Stimulated activated CD8-positive, alpha-beta memory T cell treated with anti-CD3 and anti-CD28 coated beads, Interleukin-4, amount 100 ng/mL, for 24 hours (primary cell): Measurements from ENCODE around the gene PLA2G3.

Experiments
- DNase-seq: peaks from one replicate; pipeline ENCODE4 v3.0.0-alpha.2; 2020; ENCODE audit warnings: low read depth

Gene PLA2G3

DNA sequence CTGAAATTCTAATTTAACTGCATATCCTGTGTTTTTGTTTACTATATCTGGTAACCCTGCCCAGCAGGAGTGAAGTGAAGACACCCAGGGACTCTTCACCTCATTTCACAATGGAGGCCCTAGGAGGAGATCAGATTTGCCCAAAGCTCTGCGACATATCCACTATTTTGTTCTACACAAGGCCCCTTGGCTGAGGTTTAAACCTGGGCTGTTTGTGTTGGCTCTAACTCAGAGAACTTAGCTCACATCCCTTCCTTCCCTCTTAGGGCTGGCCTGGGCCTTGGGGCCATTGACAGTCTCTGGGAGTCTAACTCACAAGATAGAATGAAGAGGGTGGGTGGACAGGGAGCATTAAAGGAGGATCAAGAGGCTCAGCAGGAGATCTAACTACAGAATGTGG lies 8.2 kb upstream of the PLA2G3 start:
- DNase-seq = no peak

DNA sequence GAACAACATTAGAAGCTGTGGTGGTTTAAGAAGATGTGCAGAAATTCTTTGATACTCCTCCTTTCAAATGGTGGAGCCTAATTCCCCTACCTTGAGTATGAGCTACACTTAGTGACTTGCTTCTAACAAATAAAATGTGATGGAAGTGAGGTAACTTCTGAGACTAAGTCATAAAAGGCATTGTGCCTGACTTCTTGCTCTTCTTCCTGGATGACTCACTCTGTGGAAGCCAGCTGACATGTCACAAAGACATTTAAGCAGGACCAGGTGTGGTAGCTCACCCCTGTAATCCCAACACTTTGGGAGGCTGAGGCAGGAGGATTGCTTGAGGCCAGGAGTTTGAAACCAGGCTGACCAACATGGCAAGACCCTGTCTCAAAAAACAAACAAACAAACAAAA lies 3.9 kb upstream of the PLA2G3 start:
- DNase-seq = no peak

DNA sequence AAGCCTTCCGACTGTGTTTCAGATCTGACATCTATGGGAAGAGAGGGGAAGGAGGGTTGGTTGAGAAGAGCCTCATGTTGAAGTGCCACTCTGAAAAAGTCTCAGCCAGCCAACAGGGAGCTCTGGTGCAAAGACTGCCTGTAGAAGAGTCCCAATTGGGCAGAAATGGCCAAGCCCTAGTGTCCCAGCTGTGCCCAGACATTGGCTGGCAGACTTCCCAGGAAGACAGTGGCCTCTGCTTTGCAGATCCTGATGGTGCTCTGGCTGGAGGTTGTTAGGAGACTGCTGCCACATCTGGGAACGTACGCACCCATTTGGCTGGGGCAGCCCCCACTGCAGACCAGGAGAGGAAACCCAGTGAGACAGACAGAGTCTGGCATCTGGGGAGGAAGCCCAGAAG lies 3.2 kb upstream of the PLA2G3 start:
- no peak for DNase-seq

DNA sequence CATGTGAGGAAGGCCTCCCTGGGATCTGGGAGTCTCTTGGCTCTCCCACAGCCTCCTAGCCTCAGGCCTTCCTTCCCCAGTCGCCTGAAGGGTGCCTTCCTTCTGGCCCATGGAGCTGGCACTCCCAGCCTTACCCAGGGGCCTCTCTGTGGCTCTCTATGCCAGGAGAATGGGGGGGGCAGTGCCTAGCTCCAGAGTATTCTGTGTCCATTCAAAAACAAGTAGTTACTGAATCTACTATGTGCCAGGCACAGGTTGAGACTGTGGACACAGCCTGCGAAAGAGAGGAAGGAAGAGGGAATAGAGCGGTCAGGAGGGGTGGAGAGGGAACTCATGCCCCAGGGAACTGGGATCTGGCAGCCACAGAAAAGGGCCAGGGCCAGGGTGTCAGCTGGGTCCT lies 2.7 kb upstream of the PLA2G3 start:
- DNase-seq = no peak

DNA sequence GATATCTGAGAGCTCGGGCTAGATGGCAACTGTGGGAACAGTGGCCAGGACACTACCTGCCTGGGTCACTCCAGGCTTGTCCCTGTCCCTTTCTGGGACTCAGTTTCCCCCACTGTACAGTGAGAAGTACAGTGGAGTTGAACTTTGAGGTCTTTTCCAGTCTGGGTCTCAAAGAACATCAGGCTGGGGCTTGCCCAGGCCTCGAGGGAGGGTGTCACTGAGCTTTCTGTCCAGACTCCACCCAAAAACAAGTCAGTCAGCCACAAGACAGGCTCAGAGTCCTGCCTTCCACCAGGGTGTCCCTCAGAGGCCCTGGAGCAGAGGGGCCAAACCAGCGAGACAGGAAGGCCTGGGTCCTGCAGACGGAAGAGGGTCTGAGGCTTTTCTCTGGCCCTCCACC lies 2.0 kb upstream of the PLA2G3 start:
- DNase-seq = no peak

DNA sequence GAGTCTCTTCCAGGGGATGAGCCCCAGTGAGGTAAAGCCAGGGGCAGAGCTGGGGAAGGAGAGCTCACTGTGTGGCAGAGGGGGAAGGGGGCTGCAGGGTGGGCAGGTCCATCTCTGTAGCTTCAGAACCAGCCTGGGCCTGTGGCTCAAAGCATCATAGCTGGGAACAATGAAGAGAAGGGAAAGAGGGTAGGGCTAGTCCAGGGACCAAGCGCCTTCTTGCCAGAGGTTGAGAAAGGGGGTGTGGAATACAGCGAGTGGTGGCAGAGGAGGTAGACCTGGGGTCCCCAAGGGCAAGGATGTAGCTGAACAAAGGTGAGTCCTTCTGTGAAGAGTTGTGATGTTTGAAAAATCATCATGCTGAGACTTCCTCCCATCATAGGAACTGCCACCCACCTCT lies 1.2 kb upstream of the PLA2G3 start:
- DNase-seq = no peak

DNA sequence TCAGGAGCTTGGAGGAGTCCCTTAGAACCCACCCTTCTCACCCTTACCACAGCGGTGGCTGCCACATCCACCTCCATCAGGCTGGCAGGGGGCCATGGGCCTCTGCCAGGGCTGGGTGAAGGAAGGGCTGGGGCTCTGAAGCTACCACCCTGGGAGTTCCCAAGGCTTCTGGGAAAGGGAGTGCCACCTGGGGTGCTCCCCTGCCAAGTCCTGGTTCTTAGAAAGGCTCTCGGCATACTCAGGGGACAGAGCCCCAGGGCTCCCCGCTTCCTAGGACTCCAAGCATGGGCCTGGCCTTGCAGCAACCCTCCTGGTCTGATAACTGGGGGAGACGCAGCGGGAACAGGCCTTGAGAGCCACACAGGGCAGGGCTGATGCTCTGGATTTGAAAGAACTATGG lies 438 bp upstream of the PLA2G3 start:
- DNase-seq = no peak

DNA sequence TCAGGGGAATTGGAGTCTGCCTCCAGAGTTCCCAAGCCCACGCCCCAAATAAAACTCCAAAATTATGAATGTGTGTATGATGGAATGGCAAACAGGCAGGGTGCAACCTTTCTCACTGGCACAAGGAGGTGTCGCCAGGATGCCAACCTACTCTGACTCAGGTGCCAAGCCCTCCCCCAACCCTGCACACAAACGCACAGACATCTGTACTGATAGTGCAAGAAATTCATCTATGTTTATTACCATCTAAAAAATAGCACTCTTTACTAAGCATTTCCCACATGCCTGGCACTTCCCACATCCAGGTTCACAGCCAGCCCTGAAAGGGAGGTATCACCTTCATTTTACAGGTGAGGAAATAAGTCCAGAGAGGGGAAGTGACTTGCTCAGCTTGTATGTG lies 1.2 kb downstream of the PLA2G3 start:
- no peak for DNase-seq

DNA sequence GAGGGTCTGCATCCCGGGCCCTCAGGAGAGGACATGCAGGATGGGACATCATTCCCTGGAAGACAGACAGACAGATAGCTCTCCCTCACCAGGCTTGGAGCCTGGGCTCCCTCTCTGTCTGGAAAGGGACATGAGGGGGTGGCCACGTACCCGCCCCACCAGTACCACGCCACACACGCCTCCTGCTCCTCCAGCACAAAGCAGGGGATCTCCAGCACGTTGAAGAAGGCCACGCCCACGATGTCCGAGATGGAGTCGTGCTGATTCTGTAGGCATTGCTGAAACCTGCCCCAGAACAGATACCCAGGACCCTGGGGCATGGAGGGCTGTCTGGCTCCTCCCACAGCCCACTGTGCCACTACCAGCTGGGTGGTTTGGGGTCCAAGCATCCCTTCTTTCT lies 2.2 kb downstream of the PLA2G3 start:
- no peak for DNase-seq

DNA sequence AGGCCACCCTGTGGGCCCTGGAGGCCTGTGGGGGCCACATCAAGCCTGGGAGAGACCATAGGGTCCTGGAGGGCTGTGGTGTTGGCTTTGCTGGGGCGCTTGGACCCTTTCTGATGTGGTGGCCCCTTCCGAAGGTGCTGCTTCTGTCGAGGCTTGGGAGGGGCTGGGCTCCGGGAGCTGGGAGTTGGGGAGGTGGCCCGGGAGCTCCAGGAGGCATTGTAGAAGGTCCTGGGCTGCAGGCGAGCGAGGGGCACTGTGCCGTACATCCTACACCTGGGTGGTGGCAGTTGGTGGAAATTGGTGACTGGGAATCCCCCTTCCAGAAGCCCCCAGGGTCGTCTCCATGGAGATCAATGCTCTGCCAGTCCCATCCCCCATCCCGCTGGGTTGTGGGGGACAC lies 2.6 kb downstream of the PLA2G3 start:
- no peak for DNase-seq

DNA sequence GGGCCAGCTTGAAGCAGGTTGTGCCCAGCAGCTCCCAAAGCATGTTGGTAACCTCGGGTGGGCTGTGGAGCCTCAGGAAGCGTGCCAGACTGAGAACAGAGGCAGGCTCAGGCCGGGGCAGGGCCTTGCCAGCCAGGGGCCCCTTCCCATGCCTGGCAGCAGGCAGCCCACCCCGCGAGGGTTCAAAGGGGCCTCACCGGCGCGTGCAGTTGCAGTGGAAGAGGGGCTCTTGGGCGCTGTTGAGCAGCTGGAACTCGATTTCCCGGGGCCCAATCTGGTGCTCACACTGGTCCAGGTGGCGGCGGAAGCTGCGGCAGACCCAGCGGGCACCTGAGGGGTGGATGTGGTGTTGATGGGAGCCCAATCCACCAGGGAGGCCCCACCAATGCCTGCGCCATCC lies 3.6 kb downstream of the PLA2G3 start:
- DNase-seq = no peak

DNA sequence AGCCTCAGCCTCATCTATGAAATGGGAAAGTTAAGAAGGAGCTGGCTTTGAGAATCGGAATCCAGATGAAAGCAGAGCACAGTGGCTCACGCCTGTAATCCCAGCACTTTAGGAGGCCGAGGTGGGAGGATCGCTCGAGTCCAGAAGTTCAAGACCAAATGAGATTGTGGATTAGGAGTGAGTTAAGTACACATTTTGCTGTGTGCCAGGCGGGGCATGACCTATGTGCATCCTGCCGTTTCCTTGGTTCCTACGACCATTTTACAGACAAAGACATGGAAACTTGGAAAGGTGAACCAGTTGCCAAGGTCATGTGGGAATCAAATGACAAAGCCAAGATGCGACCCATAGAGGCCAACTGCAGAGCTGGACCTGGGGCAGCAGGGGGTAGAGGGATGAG lies 4.2 kb downstream of the PLA2G3 start:
- DNase-seq = no peak

DNA sequence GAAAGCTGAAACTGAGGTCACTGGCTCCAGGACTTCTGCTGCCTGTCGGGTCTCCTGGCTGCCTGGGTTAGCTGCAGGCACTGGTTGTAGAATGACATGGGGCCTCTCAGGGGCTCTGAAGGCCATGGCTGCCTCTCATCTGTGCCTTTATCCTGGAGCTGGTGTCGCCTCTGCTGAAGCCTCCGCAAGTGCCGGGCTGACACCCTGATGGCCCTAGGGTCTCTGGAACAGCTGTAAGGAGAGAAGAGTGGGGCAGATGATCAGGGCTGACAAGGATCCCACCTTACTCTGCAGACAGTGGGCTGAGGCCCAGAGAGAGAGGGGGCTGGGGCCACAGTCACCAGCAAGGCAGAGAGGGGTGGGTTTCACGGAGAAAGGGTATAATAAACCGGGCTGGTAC lies 4.6 kb downstream of the PLA2G3 start:
- no peak for DNase-seq

DNA sequence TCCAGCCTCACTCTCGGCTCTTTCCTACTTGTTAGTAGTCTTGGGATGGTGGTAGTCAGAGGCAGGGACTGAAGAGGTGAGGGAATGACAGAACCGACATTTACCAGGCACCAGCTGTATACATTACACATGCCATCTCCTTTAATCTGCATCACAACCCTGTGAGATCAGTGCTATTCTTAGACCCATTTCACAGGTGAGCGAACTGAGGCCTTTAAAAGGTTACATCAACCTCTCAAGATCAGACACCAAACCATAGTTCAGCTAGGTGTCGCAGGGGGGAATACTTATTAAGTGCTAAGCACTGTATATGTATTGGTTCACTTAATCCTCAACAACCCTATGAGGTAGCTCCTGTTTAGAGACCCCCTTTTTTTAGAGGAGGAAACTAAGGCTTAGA lies 5.6 kb downstream of the PLA2G3 start:
- DNase-seq = no peak

DNA sequence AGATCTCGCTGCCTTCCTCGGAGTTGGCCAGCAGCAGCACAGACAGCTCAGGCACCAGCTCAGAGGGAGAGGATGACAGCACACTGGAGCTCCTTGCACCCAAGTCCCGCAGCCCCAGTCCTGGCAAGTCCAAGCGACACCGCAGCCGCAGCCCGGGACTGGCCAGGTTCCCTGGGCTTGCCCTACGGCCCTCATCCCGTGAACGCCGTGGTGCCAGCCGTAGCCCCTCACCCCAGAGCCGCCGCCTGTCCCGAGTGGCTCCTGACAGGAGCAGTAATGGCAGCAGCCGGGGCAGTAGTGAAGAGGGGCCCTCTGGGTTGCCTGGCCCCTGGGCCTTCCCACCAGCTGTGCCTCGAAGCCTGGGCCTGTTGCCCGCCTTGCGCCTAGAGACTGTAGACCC lies 6.4 kb downstream of the PLA2G3 start:
- no peak for DNase-seq

DNA sequence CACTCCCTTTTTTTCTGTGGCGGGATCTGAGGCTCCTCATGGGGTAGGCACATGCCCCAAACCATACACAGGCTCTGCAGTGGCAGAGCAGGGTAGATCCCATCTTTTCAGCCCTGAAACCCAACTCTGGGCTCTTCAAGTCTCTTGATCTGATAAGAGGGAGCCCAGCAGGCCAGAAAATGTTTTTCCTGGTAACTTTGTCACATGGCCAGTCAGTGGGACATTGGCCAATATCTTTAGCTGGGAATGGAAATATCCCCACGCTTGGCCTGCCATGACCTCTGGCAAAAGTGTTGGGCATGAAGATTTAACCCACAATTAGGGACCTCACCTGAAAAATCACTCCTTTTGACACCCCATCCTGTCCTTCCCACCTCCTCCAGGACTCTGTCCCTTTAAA lies 9.4 kb downstream of the PLA2G3 start:
- no peak for DNase-seq

DNA sequence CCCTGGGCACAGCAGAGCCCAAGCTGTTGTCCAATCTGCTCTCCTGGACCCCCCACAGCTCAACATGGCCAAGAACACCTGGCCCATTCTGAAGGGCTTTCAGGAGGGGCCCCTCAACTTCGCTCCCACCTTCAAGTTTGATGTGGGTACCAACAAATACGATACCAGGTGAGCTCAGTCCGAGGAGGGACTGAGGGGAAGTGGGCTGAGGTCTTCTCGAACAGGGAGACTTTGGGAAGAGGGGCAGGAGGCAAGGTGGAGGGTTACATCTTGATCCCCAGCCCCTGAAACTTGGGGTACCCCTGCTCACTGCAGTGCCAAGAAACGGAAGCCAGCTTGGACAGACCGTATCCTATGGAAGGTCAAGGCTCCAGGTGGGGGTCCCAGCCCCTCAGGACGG lies 12.2 kb downstream of the PLA2G3 start:
- DNase-seq = no peak

DNA sequence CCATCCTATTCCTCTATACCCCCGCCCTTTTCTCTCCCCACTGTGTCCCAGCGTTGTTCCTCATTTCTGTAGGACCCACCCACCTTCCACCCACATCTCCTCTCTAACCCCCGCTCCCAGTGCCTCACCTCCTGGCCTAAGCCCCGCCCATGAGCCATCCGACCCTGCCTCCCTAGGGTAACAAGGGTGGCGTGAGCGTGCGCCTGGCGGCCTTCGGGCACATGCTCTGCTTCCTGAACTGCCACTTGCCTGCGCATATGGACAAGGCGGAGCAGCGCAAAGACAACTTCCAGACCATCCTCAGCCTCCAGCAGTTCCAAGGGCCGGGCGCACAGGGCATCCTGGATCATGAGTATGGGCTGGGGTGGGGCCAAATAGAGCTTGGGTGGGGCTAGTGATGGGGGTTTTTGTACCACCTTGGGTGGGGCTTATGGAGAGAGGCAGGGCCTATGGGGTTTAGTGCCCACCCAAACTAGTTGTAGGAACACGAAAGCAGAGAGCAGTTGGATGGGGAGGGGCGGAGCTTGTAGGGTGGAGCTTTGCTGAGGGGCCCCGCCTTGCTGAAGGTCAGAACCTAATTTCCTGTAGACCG lies 13.0 kb downstream of the PLA2G3 start:
- no peak for DNase-seq

DNA sequence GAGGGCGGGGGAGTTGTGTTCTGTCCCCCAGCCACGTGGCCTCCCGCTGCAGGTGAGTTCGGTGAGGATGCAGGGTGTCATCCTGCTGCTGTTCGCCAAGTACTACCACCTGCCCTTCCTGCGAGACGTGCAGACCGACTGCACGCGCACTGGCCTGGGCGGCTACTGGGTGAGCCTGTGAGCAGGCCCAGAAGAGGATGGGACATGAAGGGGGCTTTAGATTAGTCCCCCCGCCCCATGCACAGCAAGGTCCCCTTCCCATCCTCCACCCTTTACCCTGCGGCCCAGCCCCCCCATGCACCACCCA lies 13.5 kb downstream of the PLA2G3 start:
- DNase-seq = no peak

DNA sequence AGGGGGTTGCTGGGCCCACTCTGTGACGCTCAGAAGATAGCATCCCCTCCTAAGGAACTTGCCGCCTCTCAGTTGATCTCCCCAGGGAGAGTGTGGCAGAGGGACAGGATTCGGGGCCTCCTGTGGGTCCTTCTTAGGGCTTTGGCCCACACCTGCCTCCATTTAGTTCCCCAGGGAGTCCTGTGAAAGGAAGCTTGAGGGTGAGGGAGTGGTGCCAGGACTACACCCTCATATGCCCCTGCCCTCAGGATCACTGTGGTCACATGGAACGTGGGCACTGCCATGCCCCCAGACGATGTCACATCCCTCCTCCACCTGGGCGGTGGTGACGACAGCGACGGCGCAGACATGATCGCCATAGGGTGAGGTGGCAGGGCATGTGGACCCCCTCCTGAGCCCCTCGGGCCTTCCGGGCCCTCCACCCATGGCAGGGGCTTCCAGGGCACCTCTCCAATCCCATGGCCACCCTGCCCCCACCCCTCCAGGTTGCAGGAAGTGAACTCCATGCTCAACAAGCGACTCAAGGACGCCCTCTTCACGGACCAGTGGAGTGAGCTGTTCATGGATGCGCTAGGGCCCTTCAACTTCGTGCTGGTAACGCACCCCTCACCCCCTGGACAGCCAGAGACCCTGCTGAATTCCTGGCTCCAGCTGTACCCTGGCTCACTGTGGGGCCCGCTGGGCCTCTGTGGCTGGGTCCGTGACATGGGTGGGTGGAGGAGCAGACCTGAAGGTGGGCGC lies 14.0 kb downstream of the PLA2G3 start:
- no peak for DNase-seq

DNA sequence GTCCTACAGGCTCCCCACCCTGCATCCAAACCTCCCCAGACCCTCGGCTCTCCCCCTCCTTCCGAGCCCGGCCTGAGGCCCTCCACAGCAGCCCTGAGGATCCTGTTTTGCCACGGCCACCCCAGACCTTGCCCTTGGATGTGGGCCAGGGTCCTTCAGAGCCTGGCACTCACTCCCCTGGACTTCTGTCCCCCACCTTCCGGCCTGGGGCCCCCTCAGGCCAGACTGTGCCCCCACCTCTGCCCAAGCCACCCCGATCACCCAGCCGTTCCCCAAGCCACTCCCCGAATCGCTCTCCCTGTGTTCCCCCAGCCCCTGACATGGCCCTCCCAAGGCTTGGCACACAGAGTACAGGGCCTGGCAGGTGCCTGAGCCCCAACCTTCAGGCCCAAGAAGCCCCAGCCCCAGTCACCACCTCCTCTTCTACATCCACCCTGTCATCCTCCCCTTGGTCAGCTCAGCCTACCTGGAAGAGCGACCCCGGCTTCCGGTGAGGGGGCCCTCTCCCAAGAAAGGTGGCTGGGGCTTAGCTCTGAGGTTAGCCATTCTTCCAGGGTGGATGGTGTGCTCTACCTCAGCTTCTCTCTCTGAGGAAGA lies 14.7 kb downstream of the PLA2G3 start:
- DNase-seq = no peak

DNA sequence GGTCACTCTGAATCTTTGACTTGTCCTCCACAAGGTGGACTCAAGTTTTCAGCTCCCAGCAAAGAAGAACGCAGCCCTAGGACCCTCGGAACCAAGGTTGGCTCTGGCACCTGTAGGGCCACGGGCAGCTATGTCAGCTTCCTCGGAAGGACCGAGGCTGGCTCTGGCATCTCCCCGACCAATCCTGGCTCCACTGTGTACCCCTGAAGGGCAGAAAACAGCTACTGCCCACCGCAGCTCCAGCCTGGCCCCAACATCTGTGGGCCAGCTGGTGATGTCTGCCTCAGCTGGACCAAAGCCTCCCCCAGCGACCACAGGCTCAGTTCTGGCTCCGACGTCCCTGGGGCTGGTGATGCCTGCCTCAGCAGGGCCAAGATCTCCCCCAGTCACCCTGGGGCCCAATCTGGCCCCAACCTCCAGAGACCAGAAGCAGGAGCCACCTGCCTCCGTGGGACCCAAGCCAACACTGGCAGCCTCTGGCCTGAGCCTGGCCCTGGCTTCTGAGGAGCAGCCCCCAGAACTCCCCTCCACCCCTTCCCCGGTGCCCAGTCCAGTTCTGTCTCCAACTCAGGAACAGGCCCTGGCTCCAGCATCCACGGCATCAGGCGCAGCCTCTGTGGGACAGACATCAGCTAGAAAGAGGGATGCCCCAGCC lies 15.4 kb downstream of the PLA2G3 start:
- DNase-seq = no peak

DNA sequence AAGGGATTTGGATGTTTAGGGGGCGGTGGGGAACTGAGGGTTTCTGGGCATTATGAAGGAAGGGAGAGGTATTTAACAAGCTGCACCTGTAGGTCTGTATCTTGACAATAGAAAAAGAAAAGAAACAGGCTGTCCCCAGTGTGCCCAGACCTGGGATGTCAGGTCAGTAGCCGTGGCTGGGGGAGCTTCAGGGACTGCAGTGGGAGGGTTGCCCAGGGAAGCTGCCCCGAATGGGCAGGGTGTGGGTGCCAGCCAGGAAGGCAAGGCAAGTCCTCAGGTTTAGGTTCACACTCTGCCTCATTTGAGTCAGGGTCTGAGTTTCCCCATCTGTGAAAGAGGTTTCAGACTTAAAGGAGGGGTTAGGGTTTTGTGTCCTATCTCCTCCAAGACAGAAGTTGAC lies 16.0 kb downstream of the PLA2G3 start:
- DNase-seq = no peak

DNA sequence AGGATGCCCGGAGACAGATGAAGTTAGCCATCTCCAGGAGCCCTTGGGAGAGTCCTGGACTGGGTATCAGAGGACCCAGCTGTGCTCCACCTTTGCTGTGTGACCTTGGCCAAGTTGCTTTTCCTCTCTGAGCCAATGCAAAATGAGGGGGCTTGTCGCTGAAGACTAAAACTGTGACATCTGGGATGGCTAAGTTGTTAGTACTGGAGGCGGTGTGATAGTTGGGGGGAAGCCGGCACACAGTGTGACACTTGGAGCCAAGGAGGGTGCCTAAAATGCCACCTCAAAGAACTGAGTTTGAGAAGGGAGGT lies 17.1 kb downstream of the PLA2G3 start:
- no peak for DNase-seq
